GM12878 (cell line): Measurements from ENCODE around the gene ARMC3. TPM values are rescaled to one million over a fixed set of nuclear protein-coding genes. Genes with fewer than 3 reads are reported as not detected.

Experiments used
- ATAC-seq: fragments of 200-7000 bp; cut with Tn5 transposase; 3 replicates; pipeline ENCODE4 v1.9.1; 2020; ENCODE audit warnings: mild to moderate bottlenecking, moderate library complexity
- BruUV-seq: library from RNA; stranded (reverse); fragments of 400-500 nt; replicated peaks from 2 replicates; lab custom pipeline; 2021; lab: Mats Ljungman, UMichigan
- CTCF ChIA-PET: fragments of 300-600 bp; sonication (Branson Sonifier 250); formaldehyde crosslinking; extraction: SDS; loops from one replicate; lab custom pipeline; 2021; ENCODE audit warnings: inconsistent platforms; lab: Yijun Ruan, JAX
- POLR2A ChIA-PET: fragments of 350-600 bp; formaldehyde crosslinking; extraction: SDS; loops from one replicate; lab custom pipeline; 2021; ENCODE audit warnings: inconsistent platforms; lab: Charles Lee
- RAD21 ChIA-PET: fragments of 300-600 bp; sonication (Branson Sonifier 250); formaldehyde crosslinking; loops from one replicate; lab custom pipeline; 2023; ENCODE audit warnings: antibody characterized with exemption; ENCODE audit not compliant: unreplicated experiment; lab: Charles Lee
- SMC1A ChIA-PET: fragments of 300-600 bp; sonication (Branson Sonifier 250); formaldehyde crosslinking; loops from one replicate; lab custom pipeline; 2023; ENCODE audit not compliant: unreplicated experiment, uncharacterized antibody; lab: Charles Lee
- DNase-seq: peaks from one replicate; pipeline ENCODE4 v3.0.0-alpha.2; 2011; ENCODE audit warnings: low read depth, low spot score
- FAIRE-seq: peaks from 3 replicates; lab custom pipeline; 2011; peaks lifted over from hg19 to GRCh38; lab: Jason Lieb, UNC
- H2AFZ ChIP-seq: 2 replicates; pipeline ENCODE4 v1.6.0; 2011; ENCODE audit warnings: low read depth, low read length, control low read depth; ENCODE audit not compliant: control insufficient read depth
- H3K27ac ChIP-seq: 2 replicates; pipeline ENCODE4 v1.5.1; 2011; ENCODE audit warnings: control low read depth; ENCODE audit not compliant: control insufficient read depth, insufficient read depth
- H3K27me3 ChIP-seq, 2 experiments: replicated peaks in 1 of 2; 2 replicates each; pipeline versions ENCODE4 v1.6.0 to v1.6.1; 2011; ENCODE audit warnings: low read length in 1 of 2; ENCODE audit not compliant: control insufficient read depth in 2 of 2, insufficient read depth in 2 of 2
- H3K36me3 ChIP-seq, 2 experiments: 2 replicates each; pipeline ENCODE4 v1.5.1; 2011; ENCODE audit warnings: low read length in 1 of 2; ENCODE audit not compliant: control insufficient read depth in 2 of 2, insufficient read depth in 2 of 2
- H3K4me1 ChIP-seq: 2 replicates; pipeline ENCODE4 v1.6.1; 2011; ENCODE audit warnings: mild to moderate bottlenecking, low read length, moderate library complexity, mixed read lengths; ENCODE audit not compliant: control insufficient read depth, insufficient read depth
- H3K4me2 ChIP-seq: 2 replicates; pipeline ENCODE4 v1.6.0; 2011; ENCODE audit warnings: control low read depth; ENCODE audit not compliant: control insufficient read depth, insufficient read depth
- H3K4me3 ChIP-seq: fragments of 200-600 bp; sonication (generic); 2 replicates; pipeline ENCODE4 v1.5.1; 2016
- H3K79me2 ChIP-seq: 2 replicates; pipeline ENCODE4 v1.6.0; 2011; ENCODE audit warnings: low read length; ENCODE audit not compliant: control insufficient read depth, insufficient read depth
- H3K9ac ChIP-seq: 2 replicates; pipeline ENCODE4 v1.8.0; 2011; ENCODE audit warnings: low read length, control low read depth, mixed read lengths; ENCODE audit not compliant: control insufficient read depth, insufficient read depth
- H3K9me3 ChIP-seq: replicated peaks from 3 replicates; pipeline ENCODE4 v1.5.1; 2011; ENCODE audit warnings: mild to moderate bottlenecking, low read length; ENCODE audit not compliant: control insufficient read depth, insufficient read depth
- H4K20me1 ChIP-seq: 2 replicates; pipeline ENCODE4 v1.6.0; 2011; ENCODE audit not compliant: control insufficient read depth, insufficient read depth
- POLR2AphosphoS2 ChIP-seq: IDR thresholded peaks from 2 replicates; pipeline ENCODE4 v1.6.1; 2011; ENCODE audit warnings: low read depth, mild to moderate bottlenecking, low read length, improper control_type of control experiment, moderate library complexity
- SMAD5 ChIP-seq: IDR thresholded peaks from 2 replicates; pipeline ENCODE4 v1.6.1; 2016; ENCODE audit warnings: antibody characterized with exemption, low read depth
- USF1 ChIP-seq: IDR thresholded peaks from 2 replicates; pipeline ENCODE4 v1.6.1; 2011; ENCODE audit warnings: borderline replicate concordance, low read depth, mild to moderate bottlenecking, moderate library complexity, mixed read lengths, low read length; ENCODE audit not compliant: insufficient read depth; ENCODE audit errors: extremely low read length
- WGBS: methylation state at CpG from one replicate; pipeline ENCODE4 v1.1.6; 2016; ENCODE audit warnings: low lambda C conversion rate; ENCODE audit not compliant: insufficient replicate concordance, insufficient coverage; ENCODE audit errors: missing lambda C conversion rate; 5-methylcytosine and 5-hydroxymethylcytosine counted together
- in situ Hi-C: fragments of 300-500 bp; cut with MboI; formaldehyde crosslinking; loops from 9 replicates; pipeline ENCODE4 v1.14.3; 2018; ENCODE audit warnings: mixed read lengths
- intact Hi-C: fragments of 100-400 bp; cut with micrococcal nuclease; formaldehyde crosslinking; loops from one replicate; pipeline ENCODE4 v1.14.2; 2022; ENCODE audit not compliant: unreplicated experiment
- polyA plus RNA-seq, 11 experiments: library from polyadenylated mRNA; depleted of rRNA in 4 of 11; unstranded in 6 of 11; stranded (reverse) in 5 of 11; fragments of >200 nt; fragmentation: Nextera tagmentation in 4 of 11; fragmentation: Illumina TruSeq in 1 of 11; extraction: Ambion mirVana in 4 of 11; extraction: Trizol in 1 of 11; gene quantifications; 1 replicate in 1 of 11; 2 replicates in 10 of 11; pipeline versions ENCODE4 v1.2.1 to v1.2.3, GENCODE V29; 2011 to 2016; ENCODE audit warnings: inconsistent platforms in 2 of 11, missing spikeins in 2 of 11, low read depth in 1 of 11
- total RNA-seq, 4 experiments: library from RNA; depleted of rRNA in 3 of 4; stranded (reverse); fragments of >200 nt in 3 of 4; fragmentation: Illumina TruSeq in 1 of 4; extraction: Trizol in 1 of 4; gene quantifications; 2 replicates each; pipeline versions ENCODE4 v1.2.1 to v1.2.3, GENCODE V29; 2013 to 2021

The ARMC3 gene
- total and polyA plus RNA-seq, 10 of the 15 experiments (the other 5 are each of a cell fraction or from before 2014, with no cell fraction given), result 0.01 to 0.06 TPM; not detected in 8

GRCh38 chr10:23046027-23046426 is 118.2 kb downstream of the ARMC3 start (continued):
- TF ChIP-seq USF1, result no peak
- TF ChIP-seq SMAD5, result no peak

- ATAC-seq (no peak), DNase-seq (no peak), FAIRE-seq (no peak)
- Histone ChIP-seq H3K4me1 (no peaks in the 10 kb centered on the region), H3K27ac (no peak overlapping the region), H3K36me3 (no peaks in the 10 kb centered on the region), H2AFZ (no peak overlapping the region), H3K4me3 (no peak overlapping the region), H3K9ac (no peak overlapping the region), H3K27me3 (no peaks in the 10 kb centered on the region), H3K79me2 (no peaks in the 10 kb centered on the region), H3K4me2 (no peak overlapping the region), H4K20me1 (no peaks in the 10 kb centered on the region), H3K9me3 (no peaks in the 10 kb centered on the region)
- no peak for TF ChIP-seq POLR2AphosphoS2
- BruUV-seq, result no TSS peak
- ChIA-PET CTCF (no interaction called here), POLR2A (no interaction called here), SMC1A (no interaction called here), RAD21 (no interaction called here)
- WGBS, result 57% methylated on average over 9 of the region's 9 CpGs
- in situ Hi-C loops (no loop called here), intact Hi-C loops (no loop called here)
Measured at GRCh38 chr10:23047201-23048050, 119.6 kb downstream of the ARMC3 start.
